Transverse colon (tissue), 4 donors: Measurements from ENCODE around the gene FBRS. TPM values are rescaled to one million over a fixed set of nuclear protein-coding genes. Genes with fewer than 3 reads are reported as not detected.

Experiments used
- DNase-seq: peaks from one replicate; pipeline ENCODE4 v3.0.0-alpha.2; 2019
- H3K27ac ChIP-seq, 4 donors: fragments of 200-600 bp; sonication (generic); 2 replicates each; pipeline ENCODE4 v1.5.1; 2016 to 2018; ENCODE audit warnings: inconsistent platforms in 4 of 4
- H3K27me3 ChIP-seq: fragments of 200-600 bp; sonication (generic); 2 replicates; pipeline ENCODE4 v1.5.1; 2017; ENCODE audit warnings: inconsistent platforms
- H3K36me3 ChIP-seq, 4 donors: fragments of 200-600 bp; sonication (generic); 2 replicates each; pipeline ENCODE4 v1.5.1; 2017 to 2019; ENCODE audit warnings: inconsistent platforms in 4 of 4
- H3K4me1 ChIP-seq, 4 donors: fragments of 200-600 bp; sonication (generic); 2 replicates each; pipeline ENCODE4 v1.5.1; 2017 to 2020; ENCODE audit warnings: inconsistent platforms in 4 of 4
- H3K4me3 ChIP-seq, 4 donors: fragments of 200-600 bp; sonication (generic); 1 replicate in 1 of 4; 2 replicates in 3 of 4; pipeline versions ENCODE4 v1.5.1 to v1.6.1; 2017 to 2019; ENCODE audit warnings: inconsistent platforms in 4 of 4
- H3K9me3 ChIP-seq, 2 donors: fragments of 200-600 bp; sonication (generic); 2 replicates each; pipeline ENCODE4 v1.5.1; 2017 to 2019; ENCODE audit warnings: inconsistent platforms in 2 of 2
- CTCF ChIP-seq, 5 experiments: fragments of 200-600 bp in 3 of 5; fragments of 450-650 bp in 2 of 5; sonication (generic) in 3 of 5; IDR thresholded peaks; 1 replicate in 2 of 5; 2 replicates in 3 of 5; pipeline ENCODE4 v1.5.1; 2016 to 2017; ENCODE audit warnings: antibody characterized with exemption in 5 of 5, inconsistent platforms in 3 of 5, mild to moderate bottlenecking in 2 of 5, moderate library complexity in 1 of 5
- EP300 ChIP-seq: sonication (generic); formaldehyde crosslinking; IDR thresholded peaks from one replicate; pipeline ENCODE4 v1.6.1; 2017; ENCODE audit warnings: antibody characterized with exemption, low read depth
- POLR2A ChIP-seq: fragments of 450-650 bp; IDR thresholded peaks from one replicate; pipeline ENCODE4 v1.6.1; 2016; ENCODE audit warnings: antibody characterized with exemption, mild to moderate bottlenecking, moderate library complexity
- POLR2AphosphoS5 ChIP-seq, 3 donors: sonication (generic); formaldehyde crosslinking; IDR thresholded peaks; one replicate each; pipeline ENCODE4 v1.6.1; 2016; ENCODE audit warnings: antibody characterized with exemption in 3 of 3
- WGBS, 2 donors: methylation state at CpG; one replicate each; pipeline ENCODE4 v1.1.5; 2018; ENCODE audit warnings: low coverage in 1 of 2; 5-methylcytosine and 5-hydroxymethylcytosine counted together
- in situ Hi-C, 4 donors: fragments of 200-750 bp; cut with MboI; loops; one replicate each; pipeline versions ENCODE4 v1.15.0 to v1.15.1; 2017; ENCODE audit warnings: low sequenced_read_pairs in 3 of 4, low pct_ligation_motif_present in 1 of 4, low pct_unique_long_range_greater_than_20kb in 1 of 4
- intact Hi-C: fragments of 100-400 bp; cut with DNase I; formaldehyde crosslinking; loops from one replicate; pipeline ENCODE4 v1.15.1; 2023; ENCODE audit warnings: low total_unique reads
- total RNA-seq, 4 donors: library from RNA; depleted of rRNA; stranded (reverse); fragments of >200 nt; gene quantifications; one replicate each; pipeline ENCODE4 v1.1.0, GENCODE V29; 2016

The FBRS gene
- total RNA-seq: 100 to 1,000 TPM in 1 of 4 donors, 10 to 100 TPM in 3; 54.6 to 114 (median 73.1) TPM

- intact Hi-C loops (no loop called here), in situ Hi-C loops (no loop called here)
- Histone ChIP-seq H3K4me1 (peaks cover 29 to 52% (median 47%) of the 10 kb centered on the region in 4 donors), H3K27me3 (no peaks in the 10 kb centered on the region), H3K36me3 (peaks cover 0 to 42% (median 14%) of the 10 kb centered on the region in 4 donors), H3K4me3 (peak within 1 kb of the TSS; percentile 73 to 99 (median 95)), H3K27ac (peak within 1 kb of the TSS; percentile 96 to 100 (median 99)), H3K9me3 (no peaks in the 10 kb centered on the region)
- DNase-seq: peak; percentile 100
- TF ChIP-seq POLR2AphosphoS5 (IDR thresholded peaks at IDR 0.05) (peak; percentile 61 to 91 (median 84)), EP300 (peak; percentile 29), CTCF (IDR thresholded peaks at IDR 0.05) (peak; percentile 61 to 85 (median 66)), POLR2A (peak; percentile 91)
- 0% methylated on average over 2 to 75 of the region's 86 CpGs for WGBS, 2 donors
These were observed at the start of gene FBRS for GRCh38 chr16:30657866-30658730. Gene FBRS, plus strand, starts transcription at chr16:30658431. Its CDS starts 1,088 bp downstream, at chr16:30659519.

GRCh38 chr16:30609002-30609925, 49.0 kb upstream of the FBRS start:
- no peak for TF ChIP-seq POLR2AphosphoS5 (IDR thresholded peaks at IDR 0.05)
- TF ChIP-seq EP300: no peak
- TF ChIP-seq POLR2A: no peak
- TF ChIP-seq CTCF (IDR thresholded peaks at IDR 0.05): no peak
- H3K36me3 ChIP-seq: peaks cover 0 to 31% (median 4%) of the 10 kb centered on the region in 4 donors
- peak overlapping the region; percentile 71 to 96 (median 89) for H3K4me3 ChIP-seq
- H3K9me3 ChIP-seq: no peaks in the 10 kb centered on the region
- in situ Hi-C loops (loop anchor here in 2 of 4 donors (10.0 kb wide), 2 partner anchors 164 to 174 kb away; partner anchors contain the start of genes DCTPP1 (in 1 of the 2) and SEPHS2 (in 1 of the 2)), intact Hi-C loops (no loop called here)
- WGBS, 2 donors: 17 to 44% methylated on average over 2 to 30 of the region's 40 CpGs
- H3K27ac ChIP-seq: peak overlapping the region; percentile 94 to 99 (median 98)
- peak; percentile 58 for DNase-seq
- H3K27me3 ChIP-seq: no peaks in the 10 kb centered on the region
- H3K4me1 ChIP-seq: peaks cover 5 to 23% (median 15%) of the 10 kb centered on the region in 4 donors

- WGBS, 2 donors: 0 to 2% methylated on average over 6 to 41 of the region's 63 CpGs
- peaks cover 0 to 22% (median 0%) of the 10 kb centered on the region in 4 donors for H3K36me3 ChIP-seq
- intact Hi-C loops: no loop called here
- H3K27ac ChIP-seq: peak within 1 kb of the TSS; percentile 94 to 99 (median 98)
- no peaks in the 10 kb centered on the region for H3K9me3 ChIP-seq
- H3K27me3 ChIP-seq: no peaks in the 10 kb centered on the region
- peak in 1 of 5 experiments; percentile 8 for TF ChIP-seq CTCF (IDR thresholded peaks at IDR 0.05)
- TF ChIP-seq POLR2A: peak; percentile 80
- no peak for TF ChIP-seq EP300
- peak; percentile 50 to 80 (median 80) for TF ChIP-seq POLR2AphosphoS5 (IDR thresholded peaks at IDR 0.05)
- peak; percentile 96 for DNase-seq
- in situ Hi-C loops: loop anchor here in 2 of 4 donors (10.0 kb wide), 2 partner anchors 165 to 175 kb away; partner anchors contain the start of genes DCTPP1 (in 1 of the 2) and SEPHS2 (in 1 of the 2)
- peaks cover 5 to 23% (median 17%) of the 10 kb centered on the region in 4 donors for H3K4me1 ChIP-seq
- peak within 1 kb of the TSS; percentile 71 to 96 (median 89) for H3K4me3 ChIP-seq
These were observed 48.0 kb upstream of the FBRS start, which contains the start of gene ZNF689 for GRCh38 chr16:30609926-30610839. Gene ZNF689, minus strand, starts transcription at chr16:30610389. Its CDS starts 348 bp downstream, at chr16:30610041.
